Activated CD4-positive, alpha-beta memory T cell treated with anti-CD3 and anti-CD28 coated beads for 36 hours (primary cell): ENCODE data around the gene TNIK. TPM values are rescaled to one million over a fixed set of nuclear protein-coding genes. Genes with fewer than 3 reads are reported as not detected.
"Not testable (repeated sequence)": the region's sequence is repeated elsewhere in the genome, so short reads cannot be mapped to it uniquely, and the experiment has no call there.

Experiments
- CTCF ChIA-PET: fragments of 350-600 bp; sonication (Branson Sonifier 250); formaldehyde crosslinking; loops from one replicate; lab custom pipeline; 2021; ENCODE audit warnings: antibody characterized with exemption, inconsistent platforms; lab: Charles Lee
- POLR2A ChIA-PET: fragments of 350-600 bp; sonication (Branson Sonifier 250); formaldehyde crosslinking; loops from one replicate; lab custom pipeline; 2021; ENCODE audit warnings: antibody characterized with exemption; lab: Charles Lee
- DNase-seq: peaks from one replicate; pipeline ENCODE4 v3.0.0-alpha.2; 2020
- H3K27ac Mint-ChIP-seq: one replicate; pipeline ENCODE4 v1.8.0; 2021; ENCODE audit warnings: mixed read lengths
- H3K27me3 Mint-ChIP-seq: one replicate; pipeline ENCODE4 v1.8.0; 2021; ENCODE audit warnings: mixed read lengths
- H3K36me3 Mint-ChIP-seq: one replicate; pipeline ENCODE4 v1.8.0; 2021; ENCODE audit warnings: mixed read lengths
- H3K4me1 Mint-ChIP-seq: one replicate; pipeline ENCODE4 v1.8.0; 2021; ENCODE audit warnings: low read depth, mixed read lengths
- H3K4me3 Mint-ChIP-seq: one replicate; pipeline ENCODE4 v1.8.0; 2021; ENCODE audit warnings: mild to moderate bottlenecking, mixed read lengths
- H3K9me3 Mint-ChIP-seq: one replicate; pipeline ENCODE4 v1.8.0; 2021; ENCODE audit warnings: mixed read lengths
- intact Hi-C: fragments of 100-400 bp; cut with micrococcal nuclease; formaldehyde crosslinking; loops from one replicate; pipeline ENCODE4 v1.15.1; 2023
- total RNA-seq, 2 experiments: library from RNA; stranded (reverse); gene quantifications; one replicate each; pipeline ENCODE4 v1.2.3, GENCODE V29; 2021

The TNIK gene
- total RNA-seq, 2 experiments from 2014 or later = 22.4 to 27.1 TPM

DNA sequence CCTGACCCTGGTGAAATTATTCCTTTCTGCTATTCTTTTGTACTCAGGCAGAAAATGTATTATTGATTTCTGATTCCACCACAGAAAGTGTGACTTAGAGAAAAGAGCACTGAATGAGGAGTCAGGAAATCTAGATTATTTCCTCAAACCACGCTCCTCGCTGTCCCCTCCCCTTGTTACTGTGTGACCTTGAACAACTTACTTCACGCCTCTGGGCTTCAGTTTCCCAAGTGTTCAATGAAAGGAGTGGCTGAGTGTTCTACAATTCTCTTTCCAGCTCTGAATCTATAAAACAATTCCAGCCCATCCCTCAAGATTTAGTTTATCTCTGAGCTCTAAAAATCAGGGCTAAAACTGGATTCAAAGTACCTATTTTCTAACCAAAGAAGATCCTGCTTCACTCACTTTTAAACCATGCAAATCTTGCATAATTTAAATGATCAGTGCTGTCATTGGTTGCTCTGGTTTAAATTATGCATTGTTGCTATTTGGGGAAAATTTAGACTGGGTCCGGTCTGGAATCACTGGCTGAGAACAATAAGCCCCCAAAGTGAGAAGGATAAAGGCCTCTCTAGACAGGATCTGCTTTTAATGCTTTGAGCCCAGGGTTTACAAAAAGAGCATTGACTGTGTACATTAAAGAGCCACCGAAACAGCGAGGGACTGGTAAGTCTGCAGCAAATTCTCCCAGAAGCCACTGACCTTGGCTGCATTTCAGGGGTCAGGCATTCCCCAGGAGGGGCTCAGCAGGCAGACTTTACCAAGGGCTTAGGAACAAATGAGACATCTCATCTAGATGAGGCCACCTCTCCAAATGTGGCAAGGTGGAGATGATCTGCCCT is 3.2 kb downstream of the TNIK start:
- Mint-ChIP-seq H3K27ac (peak overlapping the region; percentile 89), H3K4me3 (peak overlapping the region; percentile 89), H3K4me1 (peaks cover 38% of the 10 kb centered on the region), H3K36me3 (no peaks in the 10 kb centered on the region), H3K27me3 (no peaks in the 10 kb centered on the region), H3K9me3 (no peaks in the 10 kb centered on the region)
- intact Hi-C loops = loop anchor here (2.0 to 10.0 kb wide), 2 partner anchors 128 to 552 kb away; partner anchors contain the start of gene EIF5A2
- POLR2A ChIA-PET = interaction anchor here (0.6 to 1.2 kb wide), 2 partner anchors 9 to 674 kb away, joined by 3 to 4 read pairs; no protein-coding TSS in a partner anchor
- CTCF ChIA-PET = interaction anchor here (1.0 kb wide), 1 partner anchor 11 kb away, joined by 3 read pairs; no protein-coding TSS in a partner anchor
- no peak for DNase-seq

DNA sequence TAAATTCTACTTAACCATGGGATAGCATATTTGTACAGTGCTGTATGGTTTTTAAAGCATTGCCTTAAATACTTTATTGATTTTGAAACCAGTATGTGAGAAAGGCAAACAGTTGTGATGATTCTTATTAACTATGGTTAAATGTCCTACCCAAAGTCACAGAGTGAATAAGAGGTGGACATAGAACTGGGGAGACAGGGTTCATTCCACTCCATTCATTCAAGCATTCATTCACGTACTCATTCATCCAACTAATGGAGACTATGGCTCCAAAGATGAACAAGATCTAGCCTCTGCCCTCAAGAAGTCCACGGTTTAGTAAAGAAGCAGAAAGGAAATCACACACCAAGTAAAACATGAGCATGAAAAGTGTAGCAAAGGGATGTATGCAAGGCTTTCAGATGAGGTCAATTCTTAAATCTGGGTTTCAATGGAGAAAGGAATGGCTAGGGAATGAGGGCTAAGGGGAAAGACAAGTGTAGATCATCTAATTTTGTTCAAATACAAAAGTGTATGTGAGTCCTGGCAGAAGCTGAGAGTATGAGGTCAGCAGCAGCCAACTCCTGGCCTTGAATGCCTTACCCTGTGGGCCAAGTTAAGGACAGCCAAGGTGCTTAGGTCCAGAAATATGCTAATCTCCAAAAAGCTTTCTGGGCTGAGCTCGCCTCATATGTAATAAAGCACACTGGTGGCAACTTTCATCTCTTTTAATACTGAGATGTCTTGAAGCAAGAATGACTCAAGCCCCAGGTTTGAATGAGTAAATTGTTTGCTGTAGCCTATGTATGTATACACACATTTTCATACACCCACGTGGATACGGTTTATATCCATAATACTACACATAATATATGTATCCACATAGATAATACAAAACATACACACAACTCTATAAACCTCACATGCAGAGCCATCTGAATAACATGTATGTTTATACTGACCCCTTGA is 4.3 kb downstream of the TNIK start:
- ChIA-PET CTCF (interaction anchor here (1.0 to 1.3 kb wide), 2 partner anchors 10 to 16 kb away, joined by 3 read pairs; no protein-coding TSS in a partner anchor), POLR2A (interaction anchor here (0.7 to 1.2 kb wide), 2 partner anchors 10 to 11 kb away, joined by 3 read pairs; no protein-coding TSS in a partner anchor)
- no peak for DNase-seq
- Mint-ChIP-seq H3K4me1 (peaks cover 34% of the 10 kb centered on the region), H3K36me3 (peaks cover 3% of the 10 kb centered on the region), H3K27ac (no peak overlapping the region), H3K4me3 (no peak overlapping the region), H3K27me3 (no peaks in the 10 kb centered on the region), H3K9me3 (no peaks in the 10 kb centered on the region)
- intact Hi-C loops = loop anchor here (2.0 to 10.0 kb wide), 2 partner anchors 127 to 551 kb away; partner anchors contain the start of gene EIF5A2

DNA sequence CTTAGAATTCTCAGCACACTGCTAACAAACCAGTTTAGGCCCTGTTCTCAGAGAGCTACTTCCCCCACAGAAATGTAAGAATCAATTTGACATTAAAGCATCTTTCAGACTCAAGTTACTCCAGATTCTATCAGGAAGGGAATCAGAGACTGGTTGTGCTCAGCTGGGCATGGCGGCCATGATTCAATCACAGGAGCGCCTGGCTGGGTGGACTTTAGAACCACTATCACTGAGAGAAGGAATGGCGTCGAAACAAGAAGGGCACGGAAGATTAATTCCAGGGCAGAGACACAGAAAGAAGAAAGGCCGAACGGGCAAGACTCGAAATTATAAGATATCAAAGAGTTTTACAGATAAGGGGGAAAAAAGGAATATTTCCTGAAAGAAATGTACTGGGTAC is 6.2 kb downstream of the TNIK start:
- peaks cover 35% of the 10 kb centered on the region for H3K4me1 Mint-ChIP-seq
- H3K36me3 Mint-ChIP-seq = peaks cover 3% of the 10 kb centered on the region
- ChIA-PET POLR2A (no interaction called here), CTCF (interaction anchor here (1.1 kb wide), 2 partner anchors 16 to 291 kb away, joined by 3 read pairs; no protein-coding TSS in a partner anchor)
- no peak overlapping the region for H3K27ac Mint-ChIP-seq
- no peak for DNase-seq
- no peaks in the 10 kb centered on the region for H3K27me3 Mint-ChIP-seq
- no peaks in the 10 kb centered on the region for H3K9me3 Mint-ChIP-seq
- no peak overlapping the region for H3K4me3 Mint-ChIP-seq
- intact Hi-C loops = loop anchor here (10.0 kb wide), 1 partner anchor 549 kb away; the partner anchor contains the start of gene EIF5A2

DNA sequence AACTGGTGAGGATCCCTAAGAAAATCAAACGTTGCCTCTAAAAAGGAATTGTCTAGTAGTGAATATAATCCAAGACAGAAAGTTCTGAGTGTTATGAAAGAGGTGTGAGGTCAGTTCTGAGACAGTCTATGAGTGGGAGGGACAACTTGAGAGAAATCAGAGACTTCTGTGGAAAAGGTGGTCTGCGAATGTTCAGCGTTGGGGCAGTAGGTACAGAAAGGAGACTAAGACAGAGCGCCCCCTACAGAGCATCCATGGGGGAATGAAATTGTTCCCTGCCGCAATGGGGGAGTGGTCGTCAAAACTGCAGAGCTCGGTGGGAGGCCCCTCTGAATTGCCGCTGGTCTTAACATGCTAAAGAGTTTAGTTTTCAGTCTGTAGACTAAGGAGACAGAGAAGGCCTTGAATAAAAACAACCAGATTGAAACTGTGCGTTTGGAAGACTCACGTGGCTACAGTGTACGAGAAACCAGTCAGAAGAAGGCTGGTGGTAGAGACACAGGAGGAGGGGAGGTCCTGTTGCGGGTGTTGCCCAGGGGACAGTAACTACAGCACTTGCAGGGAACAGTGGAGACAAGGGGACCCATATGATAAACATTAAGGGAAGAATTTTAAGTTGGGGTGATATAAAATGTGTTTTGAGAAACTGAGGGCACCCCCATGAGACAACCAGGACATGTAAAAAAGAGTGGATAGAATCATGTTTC is 6.9 kb downstream of the TNIK start:
- intact Hi-C loops = loop anchor here (10.0 kb wide), 1 partner anchor 549 kb away; the partner anchor contains the start of gene EIF5A2
- ChIA-PET CTCF (interaction anchor here (1.1 kb wide), 2 partner anchors 16 to 291 kb away, joined by 3 read pairs; no protein-coding TSS in a partner anchor), POLR2A (no interaction called here)
- Mint-ChIP-seq H3K4me3 (no peak overlapping the region), H3K4me1 (peaks cover 40% of the 10 kb centered on the region), H3K9me3 (no peaks in the 10 kb centered on the region), H3K27ac (no peak overlapping the region), H3K27me3 (no peaks in the 10 kb centered on the region), H3K36me3 (peaks cover 4% of the 10 kb centered on the region)
- no peak for DNase-seq

GRCh38 chr3:171452328-171452727 is 7.9 kb downstream of the TNIK start:
- ChIA-PET POLR2A (no interaction called here), CTCF (no interaction called here)
- DNase-seq = no peak
- intact Hi-C loops = loop anchor here (10.0 kb wide), 1 partner anchor 548 kb away; the partner anchor contains the start of gene EIF5A2
- H3K4me1 Mint-ChIP-seq = peaks cover 41% of the 10 kb centered on the region
- peaks cover 4% of the 10 kb centered on the region for H3K36me3 Mint-ChIP-seq
- H3K4me3 Mint-ChIP-seq = no peak overlapping the region
- no peak overlapping the region for H3K27ac Mint-ChIP-seq
- H3K9me3 Mint-ChIP-seq = no peaks in the 10 kb centered on the region
- no peaks in the 10 kb centered on the region for H3K27me3 Mint-ChIP-seq

GRCh38 chr3:171451915-171452314 is 8.3 kb downstream of the TNIK start:
- Mint-ChIP-seq H3K4me3 (no peak overlapping the region), H3K9me3 (no peaks in the 10 kb centered on the region), H3K27ac (no peak overlapping the region), H3K36me3 (peaks cover 4% of the 10 kb centered on the region), H3K27me3 (no peaks in the 10 kb centered on the region), H3K4me1 (peaks cover 40% of the 10 kb centered on the region)
- CTCF ChIA-PET = no interaction called here
- intact Hi-C loops = loop anchor here (10.0 kb wide), 1 partner anchor 547 kb away; the partner anchor contains the start of gene EIF5A2
- POLR2A ChIA-PET = no interaction called here
- DNase-seq = no peak

DNA sequence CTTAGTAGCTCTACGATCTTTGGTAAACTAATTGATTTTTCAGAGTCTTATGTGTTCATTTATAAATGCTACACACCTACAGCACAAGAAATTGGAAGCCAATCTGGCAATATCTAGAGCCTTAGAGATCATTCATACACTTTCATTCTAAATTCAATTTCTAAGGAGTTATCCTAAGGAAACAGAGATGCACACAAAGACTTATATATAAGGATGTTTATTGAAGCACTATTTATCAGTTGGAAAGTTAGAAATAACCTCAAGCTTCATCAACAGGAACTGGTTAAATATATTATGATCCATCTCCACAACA is 12.7 kb downstream of the TNIK start:
- POLR2A ChIA-PET = interaction anchor here (1.2 kb wide), 1 partner anchor 12 kb away, joined by 3 read pairs; no protein-coding TSS in a partner anchor
- intact Hi-C loops = not testable (repeated sequence)
- peaks cover 42% of the 10 kb centered on the region for H3K4me1 Mint-ChIP-seq

DNA sequence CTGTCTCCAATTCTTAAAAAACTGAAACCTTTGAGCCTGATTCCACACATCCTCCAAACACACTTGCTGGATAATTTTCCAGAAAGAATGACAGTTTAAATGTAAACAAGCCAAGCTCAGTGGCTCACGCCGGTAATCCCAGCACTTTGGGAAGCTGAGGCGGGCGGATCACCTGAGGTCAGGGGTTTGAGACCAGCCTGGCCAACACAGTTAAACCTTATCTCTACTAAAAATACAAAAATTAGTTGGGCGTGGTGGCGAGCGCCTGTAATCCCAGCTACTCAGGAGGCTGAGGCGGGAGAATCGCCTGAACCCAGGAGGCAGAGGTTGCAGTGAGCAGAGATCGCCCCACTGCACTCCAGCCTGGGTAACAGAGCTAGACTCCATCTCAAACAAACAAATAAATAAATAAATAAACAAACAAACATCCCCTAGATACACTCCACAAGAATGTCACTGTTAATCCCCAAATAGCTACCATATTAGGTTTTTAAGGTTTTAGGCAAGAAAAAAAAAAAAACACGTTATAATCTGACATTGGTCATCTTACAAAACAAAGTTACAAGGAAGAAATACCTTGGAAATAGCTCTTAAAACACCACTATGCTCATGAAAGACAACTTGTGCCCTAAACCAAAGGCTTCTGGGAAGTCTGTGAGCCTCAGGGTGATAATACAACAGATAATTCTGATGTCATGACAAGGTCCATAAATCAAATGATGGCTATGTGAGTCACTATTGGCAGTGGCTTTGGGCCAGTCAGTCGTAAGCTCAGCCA is 13.2 kb downstream of the TNIK start:
- ChIA-PET POLR2A (interaction anchor here (1.2 kb wide), 1 partner anchor 12 kb away, joined by 3 read pairs; no protein-coding TSS in a partner anchor), CTCF (interaction anchor here (0.9 to 1.3 kb wide), 3 partner anchors 10 to 116 kb away, joined by 3 read pairs; no protein-coding TSS in a partner anchor)
- Mint-ChIP-seq H3K9me3 (no peaks in the 10 kb centered on the region), H3K27me3 (no peaks in the 10 kb centered on the region), H3K4me1 (peaks cover 43% of the 10 kb centered on the region), H3K4me3 (no peak overlapping the region), H3K36me3 (peaks cover 8% of the 10 kb centered on the region), H3K27ac (no peak overlapping the region)
- intact Hi-C loops = no loop called here
- no peak for DNase-seq

More for the DNA sequence above, 12.7 kb downstream of the TNIK start:
- not testable (repeated sequence) for H3K27me3 Mint-ChIP-seq, DNase-seq, H3K4me3 Mint-ChIP-seq, H3K27ac Mint-ChIP-seq, H3K36me3 Mint-ChIP-seq, H3K9me3 Mint-ChIP-seq
- CTCF ChIA-PET = interaction anchor here (0.9 kb wide), 1 partner anchor 14 kb away, joined by 3 read pairs; no protein-coding TSS in a partner anchor

GRCh38 chr3:171446301-171446700 is 13.9 kb downstream of the TNIK start:
- ChIA-PET POLR2A (interaction anchor here (0.6 to 1.6 kb wide), 3 partner anchors 11 to 14 kb away, joined by 3 read pairs; partner anchors contain the start of gene TNIK), CTCF (interaction anchor here (1.2 to 1.3 kb wide), 2 partner anchors 10 to 115 kb away, joined by 3 read pairs; no protein-coding TSS in a partner anchor)
- Mint-ChIP-seq H3K9me3 (no peaks in the 10 kb centered on the region), H3K27me3 (no peaks in the 10 kb centered on the region), H3K27ac (no peak overlapping the region), H3K4me1 (peaks cover 46% of the 10 kb centered on the region), H3K4me3 (no peak overlapping the region), H3K36me3 (peaks cover 8% of the 10 kb centered on the region)
- DNase-seq = no peak
- intact Hi-C loops = no loop called here

GRCh38 chr3:171445620-171446204 is 14.5 kb downstream of the TNIK start:
- Mint-ChIP-seq H3K27ac (no peak overlapping the region), H3K4me3 (no peak overlapping the region), H3K36me3 (peaks cover 5% of the 10 kb centered on the region), H3K9me3 (no peaks in the 10 kb centered on the region), H3K4me1 (peaks cover 47% of the 10 kb centered on the region), H3K27me3 (no peaks in the 10 kb centered on the region)
- ChIA-PET CTCF (interaction anchor here (1.2 to 1.3 kb wide), 2 partner anchors 11 to 115 kb away, joined by 3 read pairs; no protein-coding TSS in a partner anchor), POLR2A (interaction anchor here (0.6 to 1.6 kb wide), 3 partner anchors 10 to 14 kb away, joined by 3 read pairs; partner anchors contain the start of gene TNIK)
- no peak for DNase-seq
- intact Hi-C loops = no loop called here
